ENCODE measurements around the gene LUC7L3.
"Not testable (repeated sequence)": the region's sequence is repeated elsewhere in the genome, so short reads cannot be mapped to it uniquely, and the experiment has no call there.

DNA sequence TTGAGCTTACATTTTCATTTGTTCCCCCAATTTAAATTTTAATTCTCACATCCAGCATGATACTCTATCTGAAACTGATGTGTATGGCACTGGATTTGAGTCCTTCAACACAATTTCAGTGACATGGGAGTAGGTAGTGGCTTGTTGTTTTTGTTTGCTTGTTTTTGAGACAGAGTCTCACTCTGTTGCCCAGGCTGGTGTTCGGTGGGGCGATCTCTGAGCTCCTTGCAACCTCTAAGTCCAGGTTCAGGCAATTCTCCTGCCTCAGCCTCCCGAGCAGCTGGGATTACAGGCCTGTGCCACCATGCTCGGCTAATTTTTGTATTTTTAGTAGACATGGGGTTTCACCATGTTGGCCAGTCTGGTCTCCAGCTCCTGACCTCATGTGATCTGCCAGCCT lies 10.3 kb upstream of the LUC7L3 start:
- not testable (repeated sequence) for TF ChIP-seq POLR2A (IDR thresholded peaks at IDR 0.05; ENCODE audit: low read length); GATA1 (IDR thresholded peaks at IDR 0.05; ENCODE audit: low read depth, low read length)

Data from erythroblast (primary cell).